ENCODE measurements around the gene LGALS12. TPM values are rescaled to one million over a fixed set of nuclear protein-coding genes. Genes with fewer than 3 reads are reported as not detected.
"Not testable (repeated sequence)": the region's sequence is repeated elsewhere in the genome, so short reads cannot be mapped to it uniquely, and the experiment has no call there.

The LGALS12 gene
- total RNA-seq, 1 donor from 2014 or later: not detected

DNA sequence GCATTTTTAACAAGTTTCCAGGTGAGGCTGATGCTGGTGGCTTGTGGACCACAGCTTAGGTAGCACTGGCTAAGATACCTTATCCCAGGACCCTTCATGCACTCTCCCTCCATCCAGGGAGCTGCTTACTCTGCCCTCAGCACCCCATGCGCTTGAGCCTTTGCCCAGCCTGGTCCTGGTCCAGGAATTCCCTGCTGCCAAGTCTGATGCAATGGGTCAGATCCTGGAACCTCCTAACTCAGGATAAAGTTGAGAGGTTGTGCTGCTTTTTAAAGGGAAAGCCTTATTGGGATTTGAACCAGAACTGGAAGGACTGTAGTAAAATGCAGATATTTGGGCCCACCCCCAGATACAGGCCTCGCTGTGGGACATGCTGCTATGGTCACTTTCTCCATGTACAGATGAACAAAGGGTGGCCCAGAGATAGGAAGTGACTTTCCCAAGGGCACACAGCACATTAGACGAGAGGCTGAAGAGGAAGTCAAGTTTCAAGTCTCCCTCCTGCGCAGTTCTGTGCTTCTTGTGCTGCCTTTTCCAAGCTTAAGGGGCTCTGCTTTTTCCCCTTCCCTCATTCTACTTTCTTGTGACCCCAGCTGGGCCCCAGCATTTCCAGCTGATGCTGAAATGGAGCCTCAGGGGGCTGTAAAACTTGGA, 824 bp upstream of the LGALS12 start:
- no peak for DNase-seq

- no peak for DNase-seq
Observed at GRCh38 chr11:63506876-63507275, 992 bp downstream of the LGALS12 start.

DNA sequence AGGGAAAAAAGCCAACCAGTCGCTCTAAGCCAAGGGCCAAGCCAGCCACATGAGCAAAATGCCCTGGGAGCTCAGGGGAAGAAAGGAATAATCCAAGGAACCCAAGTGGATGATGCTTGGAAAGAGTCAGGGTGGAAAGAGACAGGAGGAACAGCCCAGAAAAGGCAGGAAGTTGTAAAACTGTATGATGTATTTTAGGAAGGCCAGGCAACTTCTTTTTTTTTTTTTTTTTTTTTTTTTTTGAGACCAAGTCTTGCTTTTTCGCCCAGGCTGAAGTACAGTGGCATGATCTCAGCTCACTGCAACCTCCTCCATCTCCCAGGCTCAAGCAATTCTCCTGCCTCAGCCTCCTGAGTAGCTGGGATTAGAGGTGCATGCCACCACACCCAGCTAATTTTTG, 1.6 kb downstream of the LGALS12 start:
- no peak for DNase-seq

GRCh38 chr11:63508009-63508408, 2.1 kb downstream of the LGALS12 start:
- DNase-seq: peak; percentile 40

GRCh38 chr11:63508745-63509144, 2.9 kb downstream of the LGALS12 start:
- DNase-seq: no peak

- peak; percentile 64 for DNase-seq
Observed at GRCh38 chr11:63510360-63511047, 4.6 kb downstream of the LGALS12 start.

DNA sequence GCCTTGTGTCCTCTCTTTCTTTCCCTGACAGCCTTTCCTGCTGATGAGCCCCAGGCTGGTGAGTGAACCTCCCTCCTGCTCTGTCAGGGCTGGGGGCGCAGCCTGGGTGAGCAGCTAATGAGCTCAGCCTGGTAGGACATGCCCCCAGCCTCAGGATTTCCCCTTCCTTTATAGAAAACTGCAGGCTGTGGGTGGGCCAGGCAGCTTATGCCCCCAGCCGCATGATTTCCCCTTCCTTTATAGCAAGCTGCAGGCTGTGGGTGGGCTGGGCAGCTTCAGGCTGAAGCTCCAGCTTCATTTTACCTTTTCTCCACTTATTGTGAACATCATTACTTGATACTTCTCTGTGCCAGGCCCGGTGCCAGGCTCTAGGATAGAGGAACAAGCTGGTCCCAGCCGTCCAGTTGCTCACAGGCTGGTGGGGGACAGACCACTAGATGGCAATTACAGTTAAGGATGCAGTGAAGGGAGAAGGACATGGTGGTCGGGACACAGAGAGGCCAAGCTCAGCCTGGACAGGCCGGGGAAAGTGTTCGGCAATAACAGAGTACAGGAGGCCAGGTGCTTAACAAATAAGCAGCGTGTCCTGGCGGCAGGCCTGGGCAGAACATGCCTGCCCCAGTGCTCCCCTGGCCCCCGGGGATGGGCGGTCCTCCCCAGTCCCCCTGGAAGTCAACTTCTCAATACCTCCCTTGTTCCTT, 5.3 kb downstream of the LGALS12 start:
- no peak for DNase-seq

DNA sequence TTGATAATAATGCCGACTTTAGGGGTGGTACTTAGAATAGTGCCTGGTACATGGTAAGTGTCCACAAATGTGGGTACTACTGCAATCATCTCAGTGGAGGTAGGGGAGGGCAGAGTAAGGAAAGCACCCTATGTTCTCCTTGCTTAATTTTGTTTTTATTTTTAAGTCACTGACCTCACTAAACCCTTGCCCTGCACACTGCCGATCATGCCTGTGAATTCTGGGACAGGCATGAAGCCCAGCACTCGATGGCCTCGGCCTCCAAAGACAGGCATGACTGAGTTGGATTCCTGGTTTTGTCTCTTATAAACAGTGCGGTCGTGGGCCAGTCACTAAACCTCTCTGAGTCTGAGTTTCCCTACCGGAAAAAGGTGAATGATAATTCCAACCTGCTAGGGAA, 6.9 kb downstream of the LGALS12 start:
- no peak for DNase-seq

- DNase-seq: no peak
Observed at GRCh38 chr11:63516109-63516508, 10.2 kb downstream of the LGALS12 start.

DNA sequence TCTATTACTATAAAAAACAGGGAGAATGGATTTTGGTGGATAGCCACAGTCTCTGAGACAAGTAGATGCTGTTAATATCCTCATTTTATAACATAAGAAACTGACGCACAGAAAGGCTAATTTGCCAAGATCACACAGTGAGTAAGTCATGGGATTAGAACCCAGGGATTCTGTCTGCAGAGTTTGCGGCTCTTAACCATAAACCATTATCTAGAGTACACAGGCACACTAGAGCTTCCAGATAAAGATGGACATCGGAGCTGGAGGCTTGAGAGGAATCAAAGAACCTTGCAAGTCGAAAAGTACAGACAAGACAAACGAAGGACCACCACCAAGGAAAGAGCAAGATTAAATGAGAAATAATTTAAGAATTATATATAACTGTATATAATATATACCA, 11.3 kb downstream of the LGALS12 start:
- DNase-seq: no peak

- DNase-seq: no peak
Observed at GRCh38 chr11:63518548-63518947, 12.7 kb downstream of the LGALS12 start.

- no peak for DNase-seq
Observed at GRCh38 chr11:63520606-63521170, 14.8 kb downstream of the LGALS12 start.

DNA sequence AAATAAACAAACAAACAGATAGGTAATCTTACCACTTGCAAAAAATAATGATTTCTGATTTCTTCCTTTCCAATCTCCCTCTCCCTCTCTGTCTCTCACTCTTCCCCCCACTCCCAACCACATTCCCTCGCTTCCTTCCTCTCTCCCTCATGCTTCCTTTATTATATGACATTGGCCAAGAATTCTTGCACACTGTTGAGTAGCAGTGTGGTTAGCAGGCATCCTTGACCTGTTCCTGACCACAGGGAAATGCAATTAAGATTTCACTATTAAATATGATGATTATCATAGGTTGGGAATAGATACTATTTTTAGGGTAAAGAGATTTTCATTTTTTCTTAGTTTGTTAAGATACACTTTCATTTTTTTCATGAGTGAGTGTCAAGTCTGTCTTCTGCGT, 16.0 kb downstream of the LGALS12 start:
- no peak for DNase-seq

DNA sequence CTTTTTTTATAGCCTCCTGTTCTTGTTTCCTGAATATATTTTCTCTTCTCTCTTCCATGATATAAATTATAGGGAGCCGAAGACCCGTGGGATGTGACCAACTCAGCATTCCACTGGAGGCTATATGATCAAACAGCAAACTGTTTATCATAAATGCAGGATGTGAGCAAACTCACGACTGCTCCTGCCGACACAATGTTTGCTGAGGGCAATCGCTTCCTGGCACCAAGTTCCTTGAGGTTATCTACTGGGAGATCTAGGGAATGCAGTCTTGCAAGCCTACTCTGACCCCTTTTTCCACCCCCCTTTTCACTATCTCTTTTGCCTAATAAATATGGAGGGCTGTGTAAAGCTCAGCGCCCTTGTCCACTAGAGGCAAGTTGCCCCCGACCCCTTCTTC, 17.3 kb downstream of the LGALS12 start:
- no peak for DNase-seq

- DNase-seq: no peak
Observed at GRCh38 chr11:63527667-63528066, 21.8 kb downstream of the LGALS12 start.

DNA sequence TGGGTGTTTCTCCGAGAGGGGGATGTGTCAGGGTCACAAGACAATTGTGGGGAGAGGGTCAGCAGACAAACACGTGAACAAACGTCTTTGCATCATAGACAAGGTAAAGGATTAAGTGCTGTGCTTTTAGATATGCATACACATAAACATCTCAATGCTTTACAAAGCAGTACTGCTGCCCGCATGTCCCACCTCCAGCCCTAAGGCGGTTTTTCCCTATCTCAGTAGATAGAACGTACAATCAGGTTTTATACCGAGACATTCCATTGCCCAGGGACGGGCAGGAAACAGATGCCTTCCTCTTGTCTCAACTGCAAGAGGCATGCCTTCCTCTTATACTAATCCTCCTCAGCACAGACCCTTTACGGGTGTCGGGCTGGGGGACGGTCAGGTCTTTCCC, 22.3 kb downstream of the LGALS12 start:
- not testable (repeated sequence) for DNase-seq

GRCh38 chr11:63528729-63529278, 22.9 kb downstream of the LGALS12 start:
- DNase-seq: not testable (repeated sequence)

DNA sequence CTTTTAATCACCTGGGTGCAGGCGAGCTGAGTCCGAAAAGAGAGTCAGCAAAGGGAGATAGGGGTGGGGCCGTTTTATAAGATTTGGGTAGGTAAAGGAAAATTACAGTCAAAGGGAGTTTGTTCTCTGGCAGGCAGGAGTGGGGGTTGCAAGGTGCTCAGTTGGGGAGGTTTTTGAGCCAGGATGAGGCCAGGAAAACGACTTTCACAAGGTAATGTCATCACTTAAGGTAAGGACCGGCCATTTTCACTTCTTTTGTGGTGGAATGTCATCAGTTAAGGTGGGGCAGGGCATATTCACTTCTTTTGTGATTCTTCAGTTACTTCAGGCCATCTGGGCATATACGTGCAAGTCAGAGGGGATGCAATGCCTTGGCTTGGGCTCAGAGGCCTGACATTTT, 23.5 kb downstream of the LGALS12 start:
- DNase-seq: not testable (repeated sequence)

DNA sequence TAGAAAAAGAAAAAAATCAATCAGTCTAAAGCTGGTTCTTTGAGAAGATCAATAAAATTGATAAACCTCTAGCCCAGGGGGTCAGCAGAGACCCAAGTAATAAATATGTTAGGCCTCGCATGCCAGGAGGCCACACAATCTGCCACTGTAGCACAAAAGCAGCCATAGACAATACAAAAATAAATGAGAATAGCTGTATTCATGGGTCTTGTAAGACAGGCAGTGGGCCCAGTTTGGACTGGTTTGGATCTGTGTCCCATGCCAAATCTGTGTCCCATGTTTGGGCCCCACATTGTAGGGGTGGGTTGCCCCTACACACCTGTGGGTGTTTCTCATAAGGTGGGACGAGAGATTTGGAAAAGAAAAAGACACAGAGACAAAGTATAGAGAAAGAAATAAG, 24.1 kb downstream of the LGALS12 start:
- no peak for DNase-seq

GRCh38 chr11:63531074-63531792, 25.3 kb downstream of the LGALS12 start:
- not testable (repeated sequence) for DNase-seq

- no peak for DNase-seq
Observed at GRCh38 chr11:63532117-63532516, 26.2 kb downstream of the LGALS12 start.

GRCh38 chr11:63532799-63533475, 27.1 kb downstream of the LGALS12 start:
- DNase-seq: no peak

Measured in occipital lobe (tissue), 2 donors.